ENCODE results near the gene VEGFA.

VEGFA gene

GRCh38 chr6:43791745-43792422 is 21.9 kb downstream of the VEGFA start:
- no peak for DNase-seq (ENCODE audit: low read depth)
- no peak overlapping the region for H3K4me3 ChIP-seq (ENCODE audit: control insufficient read depth, low read depth, low read length)
- TF ChIP-seq CTCF (IDR thresholded peaks at IDR 0.05; ENCODE audit: control insufficient read depth, insufficient read depth, low read depth, low read length, missing control alignments), result no peak

GRCh38 chr6:43793154-43793874 is 23.3 kb downstream of the VEGFA start:
- no peak for DNase-seq (ENCODE audit: low read depth)
- no peak for TF ChIP-seq CTCF (IDR thresholded peaks at IDR 0.05; ENCODE audit: control insufficient read depth, insufficient read depth, low read depth, low read length, missing control alignments)
- no peak overlapping the region for H3K4me3 ChIP-seq (ENCODE audit: control insufficient read depth, low read depth, low read length)

GRCh38 chr6:43793875-43794242 is 23.8 kb downstream of the VEGFA start:
- no peak for TF ChIP-seq CTCF (IDR thresholded peaks at IDR 0.05; ENCODE audit: control insufficient read depth, insufficient read depth, low read depth, low read length, missing control alignments)
- no peak for DNase-seq (ENCODE audit: low read depth)
- H3K4me3 ChIP-seq (ENCODE audit: control insufficient read depth, low read depth, low read length), result no peak overlapping the region

GRCh38 chr6:43795421-43795820 is 25.4 kb downstream of the VEGFA start:
- DNase-seq (ENCODE audit: low read depth), result no peak
- no peak overlapping the region for H3K4me3 ChIP-seq (ENCODE audit: control insufficient read depth, low read depth, low read length)
- TF ChIP-seq CTCF (IDR thresholded peaks at IDR 0.05; ENCODE audit: control insufficient read depth, insufficient read depth, low read depth, low read length, missing control alignments), result no peak

- H3K4me3 ChIP-seq (ENCODE audit: control insufficient read depth, low read depth, low read length), result no peak overlapping the region
- DNase-seq (ENCODE audit: low read depth), result no peak
- no peak for TF ChIP-seq CTCF (IDR thresholded peaks at IDR 0.05; ENCODE audit: control insufficient read depth, insufficient read depth, low read depth, low read length, missing control alignments)
Observed at GRCh38 chr6:43796168-43796567, 26.2 kb downstream of the VEGFA start.

- no peak overlapping the region for H3K4me3 ChIP-seq (ENCODE audit: control insufficient read depth, low read depth, low read length)
- TF ChIP-seq CTCF (IDR thresholded peaks at IDR 0.05; ENCODE audit: control insufficient read depth, insufficient read depth, low read depth, low read length, missing control alignments), result no peak
- DNase-seq (ENCODE audit: low read depth), result no peak
Observed at GRCh38 chr6:43796903-43797890, 27.2 kb downstream of the VEGFA start.
